DMS153 treated with DMSO at 0.1 percent for 48 hours (cell line): ENCODE measurements around the gene HPGDS.
"Not testable (repeated sequence)": the region's sequence is repeated elsewhere in the genome, so short reads cannot be mapped to it uniquely, and the experiment has no call there.

ENCODE experiments used
- DNase-seq: peaks from one replicate; lab custom pipeline; 2025; ENCODE audit not compliant: unreplicated experiment; lab: John Stamatoyannopoulos, UW

Gene HPGDS

GRCh38 chr4:94357624-94358023 is 15.0 kb upstream of the HPGDS start:
- DNase-seq, result no peak

- no peak for DNase-seq
Observed at GRCh38 chr4:94356444-94356843, 13.8 kb upstream of the HPGDS start.

- peak; percentile 12 for DNase-seq
Observed at GRCh38 chr4:94354474-94354896, 11.8 kb upstream of the HPGDS start.

GRCh38 chr4:94352996-94353395 is 10.4 kb upstream of the HPGDS start:
- no peak for DNase-seq

GRCh38 chr4:94352163-94352562 is 9.5 kb upstream of the HPGDS start:
- no peak for DNase-seq

- DNase-seq, result no peak
Observed at GRCh38 chr4:94351319-94351718, 8.7 kb upstream of the HPGDS start.

GRCh38 chr4:94350095-94350494 is 7.5 kb upstream of the HPGDS start:
- DNase-seq, result no peak

GRCh38 chr4:94349193-94349592 is 6.6 kb upstream of the HPGDS start:
- DNase-seq, result no peak

GRCh38 chr4:94348666-94349065 is 6.0 kb upstream of the HPGDS start:
- DNase-seq, result no peak

GRCh38 chr4:94346541-94346940 is 3.9 kb upstream of the HPGDS start:
- DNase-seq, result no peak

GRCh38 chr4:94345969-94346368 is 3.3 kb upstream of the HPGDS start:
- no peak for DNase-seq

- no peak for DNase-seq
Observed at GRCh38 chr4:94345266-94345665, 2.6 kb upstream of the HPGDS start.

GRCh38 chr4:94344457-94344856 is 1.8 kb upstream of the HPGDS start:
- DNase-seq, result no peak

- DNase-seq, result no peak
Observed at GRCh38 chr4:94341481-94342370, 910 bp downstream of the HPGDS start.

- DNase-seq, result no peak
Observed at GRCh38 chr4:94339779-94340178, 2.9 kb downstream of the HPGDS start.

GRCh38 chr4:94338681-94339351 is 3.8 kb downstream of the HPGDS start:
- DNase-seq, result no peak

GRCh38 chr4:94336791-94337190 is 5.8 kb downstream of the HPGDS start:
- DNase-seq, result not testable (repeated sequence)

GRCh38 chr4:94336303-94336702 is 6.3 kb downstream of the HPGDS start:
- no peak for DNase-seq

- DNase-seq, result no peak
Observed at GRCh38 chr4:94334962-94335361, 7.7 kb downstream of the HPGDS start.

GRCh38 chr4:94334476-94334875 is 8.2 kb downstream of the HPGDS start:
- DNase-seq, result no peak

GRCh38 chr4:94333866-94334265 is 8.8 kb downstream of the HPGDS start:
- no peak for DNase-seq

- no peak for DNase-seq
Observed at GRCh38 chr4:94332983-94333590, 9.5 kb downstream of the HPGDS start.
